SK-N-SH treated with all-trans-retinoic acid at 6 μM for 48 hours (cell line): ENCODE data around the gene FCAR.
"Not testable (repeated sequence)": the region's sequence is repeated elsewhere in the genome, so short reads cannot be mapped to it uniquely, and the experiment has no call there.

Source experiments
- ATAC-seq: fragments of 200-7000 bp; cut with Tn5 transposase; 3 replicates; pipeline ENCODE4 v1.9.1; 2020; ENCODE audit warnings: mild to moderate bottlenecking, moderate library complexity
- ARNTL ChIP-seq: fragments of 450-650 bp; formaldehyde crosslinking; IDR thresholded peaks from 2 replicates; pipeline ENCODE4 v1.5.0; 2020; ENCODE audit warnings: low read depth, mild to moderate bottlenecking, moderate library complexity, borderline replicate concordance
- BACH2 ChIP-seq: fragments of 250-450 bp; sonication (Bioruptor Pico); IDR thresholded peaks from 2 replicates; pipeline ENCODE4 v1.9.0; 2021; ENCODE audit warnings: mild to moderate bottlenecking, borderline replicate concordance
- CSDC2 ChIP-seq: fragments of 250-450 bp; sonication (Bioruptor Pico); IDR thresholded peaks from 2 replicates; pipeline ENCODE4 v1.5.0; 2020; ENCODE audit warnings: mild to moderate bottlenecking, moderate library complexity
- ESRRG ChIP-seq: fragments of 250-450 bp; sonication (Bioruptor Pico); IDR thresholded peaks from 2 replicates; pipeline ENCODE4 v1.6.1; 2021; ENCODE audit warnings: mild to moderate bottlenecking
- ISL1 ChIP-seq: fragments of 250-450 bp; sonication (Bioruptor Pico); IDR thresholded peaks from 2 replicates; pipeline ENCODE4 v2.1.2; 2022; ENCODE audit warnings: mild to moderate bottlenecking, moderate library complexity
- OSR1 ChIP-seq: fragments of 250-450 bp; sonication (Bioruptor Pico); IDR thresholded peaks from 2 replicates; pipeline ENCODE4 v1.8.0; 2022; ENCODE audit warnings: moderate library complexity, mild to moderate bottlenecking, inconsistent platforms
- PPARA ChIP-seq: fragments of 250-450 bp; sonication (Bioruptor Pico); IDR thresholded peaks from 2 replicates; pipeline ENCODE4 v1.5.0; 2020; ENCODE audit warnings: mild to moderate bottlenecking, borderline replicate concordance
- RARB ChIP-seq: fragments of 250-450 bp; sonication (Bioruptor Pico); IDR thresholded peaks from 2 replicates; pipeline ENCODE4 v1.8.0; 2021; ENCODE audit warnings: mild to moderate bottlenecking, moderate library complexity
- TOX ChIP-seq: fragments of 250-450 bp; sonication (Bioruptor Pico); IDR thresholded peaks from 2 replicates; pipeline ENCODE4 v1.8.0; 2021; ENCODE audit warnings: mild to moderate bottlenecking, moderate library complexity, borderline replicate concordance
- ZC3H10 ChIP-seq: fragments of 250-450 bp; sonication (Bioruptor Pico); IDR thresholded peaks from 2 replicates; pipeline ENCODE4 v1.5.1; 2021; ENCODE audit warnings: mild to moderate bottlenecking, moderate library complexity
- ZFP3 ChIP-seq: fragments of 250-450 bp; sonication (Bioruptor Pico); IDR thresholded peaks from 2 replicates; pipeline ENCODE4 v1.5.0; 2020; ENCODE audit warnings: mild to moderate bottlenecking, moderate library complexity
- ZNF565 ChIP-seq: fragments of 450-650 bp; formaldehyde crosslinking; conservative IDR thresholded peaks from 2 replicates; pipeline ENCODE4 v1.5.0; 2020; ENCODE audit warnings: low read depth, mild to moderate bottlenecking, moderate library complexity
- ZNF70 ChIP-seq: fragments of 450-650 bp; formaldehyde crosslinking; IDR thresholded peaks from 2 replicates; pipeline ENCODE4 v1.5.0; 2020; ENCODE audit warnings: mild to moderate bottlenecking, moderate library complexity
- ZNF8 ChIP-seq: fragments of 450-650 bp; formaldehyde crosslinking; IDR thresholded peaks from 2 replicates; pipeline ENCODE4 v1.5.0; 2020; ENCODE audit warnings: mild to moderate bottlenecking, moderate library complexity
- TF ChIP-seq, protein P1 (sequence below): fragments of 250-450 bp; sonication (Bioruptor Pico); IDR thresholded peaks from 2 replicates; pipeline ENCODE4 v1.5.1; 2021; ENCODE audit warnings: mild to moderate bottlenecking, moderate library complexity
- TF ChIP-seq, protein P2 (sequence below): fragments of 250-450 bp; sonication (Bioruptor Pico); IDR thresholded peaks from 2 replicates; pipeline ENCODE4 v1.8.0; 2021; ENCODE audit warnings: low read depth, mild to moderate bottlenecking, moderate library complexity, borderline replicate concordance
- TF ChIP-seq, protein P3 (sequence below): fragments of 250-450 bp; sonication (Bioruptor Pico); IDR thresholded peaks from 2 replicates; pipeline ENCODE4 v1.5.1; 2020; ENCODE audit warnings: low read depth, mild to moderate bottlenecking, moderate library complexity
- TF ChIP-seq, protein P4 (sequence below): fragments of 250-450 bp; sonication (Bioruptor Pico); IDR thresholded peaks from 2 replicates; pipeline ENCODE4 v1.5.0; 2020; ENCODE audit warnings: mild to moderate bottlenecking, moderate library complexity
- TF ChIP-seq, protein P5 (sequence below): fragments of 250-450 bp; sonication (Bioruptor Pico); IDR thresholded peaks from 2 replicates; pipeline ENCODE4 v1.8.0; 2020; ENCODE audit warnings: mild to moderate bottlenecking, moderate library complexity, borderline replicate concordance

FCAR gene

DNA sequence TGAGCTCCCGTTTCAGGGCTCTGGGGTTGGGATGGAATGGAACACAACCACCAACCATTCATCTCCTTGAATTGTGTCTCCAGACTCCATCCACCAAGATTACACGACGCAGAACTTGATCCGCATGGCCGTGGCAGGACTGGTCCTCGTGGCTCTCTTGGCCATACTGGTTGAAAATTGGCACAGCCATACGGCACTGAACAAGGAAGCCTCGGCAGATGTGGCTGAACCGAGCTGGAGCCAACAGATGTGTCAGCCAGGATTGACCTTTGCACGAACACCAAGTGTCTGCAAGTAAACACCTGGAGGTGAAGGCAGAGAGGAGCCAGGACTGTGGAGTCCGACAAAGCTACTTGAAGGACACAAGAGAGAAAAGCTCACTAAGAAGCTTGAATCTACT, 15.5 kb downstream of the FCAR start (continued):
- TF ChIP-seq, protein P1, sequence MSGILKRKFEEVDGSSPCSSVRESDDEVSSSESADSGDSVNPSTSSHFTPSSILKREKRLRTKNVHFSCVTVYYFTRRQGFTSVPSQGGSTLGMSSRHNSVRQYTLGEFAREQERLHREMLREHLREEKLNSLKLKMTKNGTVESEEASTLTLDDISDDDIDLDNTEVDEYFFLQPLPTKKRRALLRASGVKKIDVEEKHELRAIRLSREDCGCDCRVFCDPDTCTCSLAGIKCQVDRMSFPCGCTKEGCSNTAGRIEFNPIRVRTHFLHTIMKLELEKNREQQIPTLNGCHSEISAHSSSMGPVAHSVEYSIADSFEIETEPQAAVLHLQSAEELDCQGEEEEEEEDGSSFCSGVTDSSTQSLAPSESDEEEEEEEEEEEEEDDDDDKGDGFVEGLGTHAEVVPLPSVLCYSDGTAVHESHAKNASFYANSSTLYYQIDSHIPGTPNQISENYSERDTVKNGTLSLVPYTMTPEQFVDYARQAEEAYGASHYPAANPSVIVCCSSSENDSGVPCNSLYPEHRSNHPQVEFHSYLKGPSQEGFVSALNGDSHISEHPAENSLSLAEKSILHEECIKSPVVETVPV: no peak
- TF ChIP-seq CSDC2 (no peak), ESRRG (CRISPR knock-in tag) (no peak)
- TF ChIP-seq, all 23 proteins: peak for 0

DNA sequence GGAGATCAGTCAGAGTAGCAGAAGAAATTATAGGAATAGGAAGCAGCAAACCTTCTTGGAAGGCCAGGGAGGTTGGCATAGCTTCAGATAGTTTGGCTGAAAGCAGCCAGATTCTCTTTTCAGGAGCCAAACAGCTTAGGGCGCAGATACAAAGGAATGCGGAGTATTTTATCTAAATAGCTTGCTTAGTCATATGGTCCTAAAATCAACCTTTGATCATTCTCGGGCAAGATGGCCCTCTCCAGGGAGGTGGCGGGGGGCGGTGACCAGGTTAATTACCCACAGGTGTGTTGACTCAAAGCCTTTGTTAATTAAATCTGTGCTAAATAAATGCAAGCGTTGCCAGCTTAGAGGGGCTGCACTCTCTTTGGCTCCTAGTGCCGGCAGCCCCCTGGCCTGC, 19.4 kb downstream of the FCAR start:
- TF ChIP-seq, protein P2, sequence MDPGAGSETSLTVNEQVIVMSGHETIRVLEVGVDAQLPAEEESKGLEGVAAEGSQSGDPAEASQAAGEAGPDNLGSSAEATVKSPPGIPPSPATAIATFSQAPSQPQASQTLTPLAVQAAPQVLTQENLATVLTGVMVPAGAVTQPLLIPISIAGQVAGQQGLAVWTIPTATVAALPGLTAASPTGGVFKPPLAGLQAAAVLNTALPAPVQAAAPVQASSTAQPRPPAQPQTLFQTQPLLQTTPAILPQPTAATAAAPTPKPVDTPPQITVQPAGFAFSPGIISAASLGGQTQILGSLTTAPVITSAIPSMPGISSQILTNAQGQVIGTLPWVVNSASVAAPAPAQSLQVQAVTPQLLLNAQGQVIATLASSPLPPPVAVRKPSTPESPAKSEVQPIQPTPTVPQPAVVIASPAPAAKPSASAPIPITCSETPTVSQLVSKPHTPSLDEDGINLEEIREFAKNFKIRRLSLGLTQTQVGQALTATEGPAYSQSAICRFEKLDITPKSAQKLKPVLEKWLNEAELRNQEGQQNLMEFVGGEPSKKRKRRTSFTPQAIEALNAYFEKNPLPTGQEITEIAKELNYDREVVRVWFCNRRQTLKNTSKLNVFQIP (CRISPR knock-in tag): no peak
- TF ChIP-seq ISL1 (CRISPR knock-in tag) (no peak), OSR1 (CRISPR knock-in tag) (no peak)
- TF ChIP-seq, protein P1: no peak
- no peak for ATAC-seq

DNA sequence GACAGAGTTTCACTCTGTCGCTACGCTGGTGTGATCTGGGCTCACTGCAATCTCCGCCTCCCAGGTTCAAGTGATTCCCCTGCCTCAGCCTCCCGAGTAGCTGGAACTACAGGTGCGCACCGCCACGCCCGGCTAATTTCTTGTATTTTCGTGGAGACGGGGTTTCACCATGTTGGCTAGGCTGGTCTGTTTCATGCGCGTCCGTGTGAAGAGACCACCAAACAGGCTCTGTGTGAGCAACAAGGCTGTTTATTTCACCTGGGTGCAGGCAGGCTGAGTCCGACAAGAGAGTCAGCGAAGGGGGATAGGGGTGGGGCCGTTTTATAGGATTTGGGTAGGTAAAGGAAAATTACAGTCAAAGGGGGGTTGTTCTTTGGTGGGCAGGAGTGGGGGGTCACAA, 20.1 kb downstream of the FCAR start:
- not testable (repeated sequence) for ATAC-seq

DNA sequence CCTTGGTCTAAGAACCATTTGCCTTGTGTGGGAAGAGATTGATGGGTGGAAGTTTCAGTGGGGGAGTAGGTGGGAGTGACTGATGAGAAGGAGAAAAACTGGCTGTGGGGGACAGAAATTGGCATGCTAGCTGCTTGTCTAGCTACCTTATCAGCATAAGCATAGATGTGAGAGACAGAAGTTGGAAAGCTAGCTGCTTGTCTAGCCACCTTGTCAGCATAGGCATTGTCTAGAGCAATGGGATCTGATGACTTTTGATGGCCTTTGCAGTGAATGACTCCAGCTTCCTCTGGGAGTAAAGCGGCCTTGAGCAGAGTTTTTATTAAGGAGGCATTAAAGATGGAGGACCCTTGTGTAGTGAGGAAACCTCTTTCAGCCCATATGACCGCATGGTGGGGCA, 22.0 kb downstream of the FCAR start:
- ATAC-seq: no peak
- TF ChIP-seq ARNTL (no peak), ZC3H10 (CRISPR knock-in tag) (no peak), ESRRG (CRISPR knock-in tag) (no peak), BACH2 (CRISPR knock-in tag) (no peak), ZNF70 (no peak), OSR1 (CRISPR knock-in tag) (no peak), ZNF8 (CRISPR knock-in tag) (no peak), PPARA (CRISPR knock-in tag) (no peak), TOX (CRISPR knock-in tag) (no peak), RARB (CRISPR knock-in tag) (no peak), ZFP3 (no peak), ZNF565 (CRISPR knock-in tag) (no peak), ISL1 (CRISPR knock-in tag) (no peak), CSDC2 (no peak)
- TF ChIP-seq, protein P2 (CRISPR knock-in tag): no peak
- TF ChIP-seq, protein P3, sequence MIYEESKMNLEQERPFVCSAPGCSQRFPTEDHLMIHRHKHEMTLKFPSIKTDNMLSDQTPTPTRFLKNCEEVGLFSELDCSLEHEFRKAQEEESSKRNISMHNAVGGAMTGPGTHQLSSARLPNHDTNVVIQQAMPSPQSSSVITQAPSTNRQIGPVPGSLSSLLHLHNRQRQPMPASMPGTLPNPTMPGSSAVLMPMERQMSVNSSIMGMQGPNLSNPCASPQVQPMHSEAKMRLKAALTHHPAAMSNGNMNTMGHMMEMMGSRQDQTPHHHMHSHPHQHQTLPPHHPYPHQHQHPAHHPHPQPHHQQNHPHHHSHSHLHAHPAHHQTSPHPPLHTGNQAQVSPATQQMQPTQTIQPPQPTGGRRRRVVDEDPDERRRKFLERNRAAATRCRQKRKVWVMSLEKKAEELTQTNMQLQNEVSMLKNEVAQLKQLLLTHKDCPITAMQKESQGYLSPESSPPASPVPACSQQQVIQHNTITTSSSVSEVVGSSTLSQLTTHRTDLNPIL (CRISPR knock-in tag): no peak
- TF ChIP-seq, protein P4, sequence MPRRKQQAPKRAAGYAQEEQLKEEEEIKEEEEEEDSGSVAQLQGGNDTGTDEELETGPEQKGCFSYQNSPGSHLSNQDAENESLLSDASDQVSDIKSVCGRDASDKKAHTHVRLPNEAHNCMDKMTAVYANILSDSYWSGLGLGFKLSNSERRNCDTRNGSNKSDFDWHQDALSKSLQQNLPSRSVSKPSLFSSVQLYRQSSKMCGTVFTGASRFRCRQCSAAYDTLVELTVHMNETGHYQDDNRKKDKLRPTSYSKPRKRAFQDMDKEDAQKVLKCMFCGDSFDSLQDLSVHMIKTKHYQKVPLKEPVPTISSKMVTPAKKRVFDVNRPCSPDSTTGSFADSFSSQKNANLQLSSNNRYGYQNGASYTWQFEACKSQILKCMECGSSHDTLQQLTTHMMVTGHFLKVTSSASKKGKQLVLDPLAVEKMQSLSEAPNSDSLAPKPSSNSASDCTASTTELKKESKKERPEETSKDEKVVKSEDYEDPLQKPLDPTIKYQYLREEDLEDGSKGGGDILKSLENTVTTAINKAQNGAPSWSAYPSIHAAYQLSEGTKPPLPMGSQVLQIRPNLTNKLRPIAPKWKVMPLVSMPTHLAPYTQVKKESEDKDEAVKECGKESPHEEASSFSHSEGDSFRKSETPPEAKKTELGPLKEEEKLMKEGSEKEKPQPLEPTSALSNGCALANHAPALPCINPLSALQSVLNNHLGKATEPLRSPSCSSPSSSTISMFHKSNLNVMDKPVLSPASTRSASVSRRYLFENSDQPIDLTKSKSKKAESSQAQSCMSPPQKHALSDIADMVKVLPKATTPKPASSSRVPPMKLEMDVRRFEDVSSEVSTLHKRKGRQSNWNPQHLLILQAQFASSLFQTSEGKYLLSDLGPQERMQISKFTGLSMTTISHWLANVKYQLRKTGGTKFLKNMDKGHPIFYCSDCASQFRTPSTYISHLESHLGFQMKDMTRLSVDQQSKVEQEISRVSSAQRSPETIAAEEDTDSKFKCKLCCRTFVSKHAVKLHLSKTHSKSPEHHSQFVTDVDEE (CRISPR knock-in tag): no peak
- TF ChIP-seq, protein P5, sequence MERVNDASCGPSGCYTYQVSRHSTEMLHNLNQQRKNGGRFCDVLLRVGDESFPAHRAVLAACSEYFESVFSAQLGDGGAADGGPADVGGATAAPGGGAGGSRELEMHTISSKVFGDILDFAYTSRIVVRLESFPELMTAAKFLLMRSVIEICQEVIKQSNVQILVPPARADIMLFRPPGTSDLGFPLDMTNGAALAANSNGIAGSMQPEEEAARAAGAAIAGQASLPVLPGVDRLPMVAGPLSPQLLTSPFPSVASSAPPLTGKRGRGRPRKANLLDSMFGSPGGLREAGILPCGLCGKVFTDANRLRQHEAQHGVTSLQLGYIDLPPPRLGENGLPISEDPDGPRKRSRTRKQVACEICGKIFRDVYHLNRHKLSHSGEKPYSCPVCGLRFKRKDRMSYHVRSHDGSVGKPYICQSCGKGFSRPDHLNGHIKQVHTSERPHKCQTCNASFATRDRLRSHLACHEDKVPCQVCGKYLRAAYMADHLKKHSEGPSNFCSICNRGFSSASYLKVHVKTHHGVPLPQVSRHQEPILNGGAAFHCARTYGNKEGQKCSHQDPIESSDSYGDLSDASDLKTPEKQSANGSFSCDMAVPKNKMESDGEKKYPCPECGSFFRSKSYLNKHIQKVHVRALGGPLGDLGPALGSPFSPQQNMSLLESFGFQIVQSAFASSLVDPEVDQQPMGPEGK: no peak
- TF ChIP-seq, all 23 proteins: peak for 0

DNA sequence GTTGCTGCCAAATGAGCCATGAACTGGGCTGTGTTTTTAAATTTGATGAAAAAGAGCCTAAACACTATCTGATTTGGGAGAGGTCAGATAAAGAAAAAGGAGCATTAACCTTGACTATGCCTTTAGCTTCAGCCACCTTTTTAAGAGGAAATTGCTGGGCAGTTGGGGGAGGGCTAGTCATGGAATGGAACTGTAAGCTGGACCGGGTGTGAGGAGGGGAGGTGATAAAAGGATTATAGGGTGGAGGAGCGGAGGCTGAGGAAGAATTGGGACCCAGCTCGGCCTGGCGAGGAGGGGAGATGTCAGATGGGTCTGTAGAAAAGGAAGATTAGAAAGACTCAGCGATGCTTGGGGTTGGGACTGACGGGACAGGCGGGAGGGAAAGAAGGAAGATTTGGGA, 24.6 kb downstream of the FCAR start:
- not testable (repeated sequence) for ATAC-seq

DNA sequence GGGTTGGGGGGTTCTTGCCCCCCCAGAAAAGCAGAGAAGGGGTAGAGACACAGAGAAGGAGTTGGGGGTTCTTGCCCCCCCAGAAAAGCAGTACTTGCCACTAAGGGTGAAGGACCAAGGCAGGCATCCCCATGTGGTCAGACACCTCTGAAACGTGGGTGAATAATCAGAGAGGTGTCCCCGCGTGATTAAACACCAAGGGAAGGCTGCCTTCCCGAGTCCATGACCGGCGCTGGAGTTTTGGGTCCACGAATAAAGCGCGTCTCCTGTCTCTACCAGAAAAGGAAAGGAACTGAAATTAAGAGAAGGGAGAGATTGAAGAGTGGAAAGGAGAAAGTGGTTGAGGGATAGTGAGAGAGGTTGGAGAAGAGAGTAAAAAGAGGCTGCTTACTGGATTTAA, 25.6 kb downstream of the FCAR start:
- not testable (repeated sequence) for ATAC-seq

DNA sequence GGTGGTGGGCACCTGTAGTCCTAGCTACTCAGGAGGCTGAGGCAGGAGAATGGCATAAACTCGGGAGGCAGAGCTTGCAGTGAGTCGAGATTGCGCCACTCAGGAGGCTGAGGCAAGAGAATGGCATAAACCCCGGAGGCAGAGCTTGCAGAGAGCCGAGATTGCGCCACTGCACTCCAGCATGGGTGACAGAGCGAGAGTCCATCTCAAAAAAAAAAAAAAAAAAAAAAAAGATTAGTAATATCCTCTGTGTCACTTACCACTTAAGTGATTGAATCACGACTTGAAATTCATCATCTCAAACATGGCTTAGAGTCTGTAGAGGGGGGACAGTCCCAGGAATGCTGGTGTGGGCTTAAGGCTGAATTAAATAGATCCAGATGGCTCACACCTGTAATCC, 27.1 kb downstream of the FCAR start:
- not testable (repeated sequence) for ATAC-seq
